A673 (cell line): ENCODE measurements around the gene PAK1IP1. TPM values are rescaled to one million over a fixed set of nuclear protein-coding genes. Genes with fewer than 3 reads are reported as not detected.

Experiments
- BruUV-seq: library from RNA; stranded (reverse); fragments of 400-500 nt; replicated peaks from 2 replicates; lab custom pipeline; 2021; lab: Mats Ljungman, UMichigan
- CTCF ChIA-PET: fragments of 300-600 bp; sonication (Branson Sonifier 250); formaldehyde crosslinking; loops from one replicate; lab custom pipeline; 2022; ENCODE audit warnings: antibody characterized with exemption; lab: Charles Lee
- POLR2A ChIA-PET: fragments of 300-600 bp; sonication (Branson Sonifier 250); formaldehyde crosslinking; loops from one replicate; lab custom pipeline; 2022; ENCODE audit warnings: antibody characterized with exemption; ENCODE audit not compliant: low non-redundant PET; lab: Charles Lee
- DNase-seq: peaks from one replicate; pipeline ENCODE4 v3.0.0-alpha.2; 2015; ENCODE audit warnings: low spot score
- H3K27ac ChIP-seq: fragments of 200-600 bp; sonication (generic); 2 replicates; pipeline ENCODE4 v1.5.1; 2016; ENCODE audit warnings: mixed run types, low read depth, mild to moderate bottlenecking, mixed read lengths, antibody characterized with exemption, low read length; ENCODE audit not compliant: poor library complexity, severe bottlenecking
- H3K27me3 ChIP-seq: fragments of 200-600 bp; sonication (generic); replicated peaks from 2 replicates; pipeline ENCODE4 v1.6.1; 2017; ENCODE audit warnings: mixed run types, low read depth, mild to moderate bottlenecking, mixed read lengths, antibody characterized with exemption, low read length; ENCODE audit not compliant: insufficient read depth, poor library complexity
- H3K36me3 ChIP-seq: fragments of 200-600 bp; sonication (generic); 2 replicates; pipeline ENCODE4 v1.6.1; 2016; ENCODE audit warnings: mixed run types, mild to moderate bottlenecking, mixed read lengths, antibody characterized with exemption, low read length; ENCODE audit not compliant: insufficient read depth, poor library complexity, severe bottlenecking
- H3K4me1 ChIP-seq: fragments of 200-600 bp; sonication (generic); 2 replicates; pipeline ENCODE4 v1.6.1; 2017; ENCODE audit warnings: mixed run types, mild to moderate bottlenecking, mixed read lengths, antibody characterized with exemption, low read length; ENCODE audit not compliant: insufficient read depth, poor library complexity, severe bottlenecking
- H3K4me3 ChIP-seq: fragments of 200-600 bp; sonication (generic); 2 replicates; pipeline ENCODE4 v1.5.1; 2016; ENCODE audit warnings: low read depth, mixed run types, mild to moderate bottlenecking, mixed read lengths, low read length; ENCODE audit not compliant: poor library complexity, severe bottlenecking
- H3K9me3 ChIP-seq: fragments of 200-600 bp; sonication (generic); 2 replicates; pipeline ENCODE4 v1.6.1; 2016; ENCODE audit warnings: mixed run types, low read depth, mild to moderate bottlenecking, mixed read lengths, antibody characterized with exemption, low read length; ENCODE audit not compliant: poor library complexity, severe bottlenecking
- CTCF ChIP-seq: fragments of 300-800, 200-600 bp; sonication (generic); conservative IDR thresholded peaks from 2 replicates; pipeline ENCODE4 v1.5.1; 2017; ENCODE audit warnings: low read depth, mild to moderate bottlenecking, antibody characterized with exemption, low read length, moderate library complexity, mixed read lengths
- EZH2 ChIP-seq: fragments of 200-600 bp; sonication (generic); IDR thresholded peaks from 2 replicates; pipeline ENCODE4 v1.6.1; 2017; ENCODE audit warnings: borderline replicate concordance, low read depth, mild to moderate bottlenecking, mixed read lengths, antibody characterized with exemption, low read length; ENCODE audit not compliant: poor library complexity, severe bottlenecking
- intact Hi-C: fragments of 100-400 bp; cut with micrococcal nuclease; formaldehyde crosslinking; loops from one replicate; pipeline ENCODE4 v1.10.0; 2022; ENCODE audit not compliant: unreplicated experiment
- total RNA-seq: library from RNA; stranded (reverse); gene quantifications from 2 replicates; pipeline ENCODE4 v1.2.3, GENCODE V29; 2021

Gene PAK1IP1
- total RNA-seq, 1 experiment from 2014 or later, result 41.6 TPM

DNA sequence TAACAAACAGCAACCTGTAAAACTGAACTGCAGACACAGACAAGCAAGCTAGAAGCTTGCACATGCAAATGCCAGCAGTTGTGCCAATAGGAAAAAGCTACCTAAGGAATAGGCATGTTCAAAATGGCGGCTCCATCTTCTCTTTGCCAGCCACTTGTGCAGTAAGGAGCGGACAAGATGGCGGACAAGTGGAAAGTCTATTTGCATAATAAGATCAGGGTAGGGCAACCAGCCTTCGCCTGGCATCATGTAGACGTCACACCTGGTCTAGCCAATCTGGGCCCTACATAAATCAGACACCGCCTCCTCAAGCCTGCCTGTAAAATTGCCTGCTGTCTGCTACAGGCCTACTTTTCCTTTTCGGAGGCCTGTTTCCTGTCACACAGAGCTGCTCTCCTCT, 18.4 kb upstream of the PAK1IP1 start:
- DNase-seq, result no peak
- BruUV-seq, result no TSS peak

DNA sequence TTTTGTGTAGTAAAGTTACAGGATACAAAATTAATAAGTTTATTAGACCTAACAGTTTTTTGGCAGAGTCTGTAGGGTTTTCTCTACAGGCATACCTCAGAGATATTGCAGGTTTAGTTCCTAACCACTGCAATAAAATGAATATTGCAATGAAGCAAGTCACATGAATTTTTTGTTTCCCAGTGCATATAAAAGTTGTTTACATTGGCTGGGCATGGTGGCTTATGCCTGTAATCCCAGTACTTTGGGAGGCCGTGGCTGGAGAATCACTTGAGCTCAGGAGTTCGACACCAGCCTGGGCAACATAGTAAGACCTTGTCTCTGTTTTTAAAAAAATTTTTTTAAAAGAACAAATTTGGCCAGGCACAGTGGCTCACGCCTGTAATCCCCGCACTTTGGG, 16.3 kb upstream of the PAK1IP1 start:
- Histone ChIP-seq H3K27me3 (peaks cover 9% of the 10 kb centered on the region), H3K9me3 (no peaks in the 10 kb centered on the region), H3K36me3 (no peaks in the 10 kb centered on the region), H3K4me3 (no peak overlapping the region), H3K27ac (no peak overlapping the region), H3K4me1 (no peaks in the 10 kb centered on the region)
- CTCF ChIA-PET, result no interaction called here
- TF ChIP-seq CTCF (no peak), EZH2 (no peak)
- BruUV-seq, result no TSS peak
- DNase-seq, result no peak
- intact Hi-C loops, result no loop called here
- POLR2A ChIA-PET, result no interaction called here

More for the DNA sequence above, 18.4 kb upstream of the PAK1IP1 start:
- ChIA-PET CTCF (no interaction called here), POLR2A (no interaction called here)
- H3K4me3 ChIP-seq, result no peak overlapping the region
- TF ChIP-seq EZH2 (no peak), CTCF (no peak)
- intact Hi-C loops, result no loop called here
- H3K27me3 ChIP-seq, result peaks cover 12% of the 10 kb centered on the region
- H3K27ac ChIP-seq, result no peak overlapping the region
- no peaks in the 10 kb centered on the region for H3K9me3 ChIP-seq
- H3K36me3 ChIP-seq, result no peaks in the 10 kb centered on the region
- H3K4me1 ChIP-seq, result no peaks in the 10 kb centered on the region

- intact Hi-C loops, result no loop called here
- H3K9me3 ChIP-seq, result no peaks in the 10 kb centered on the region
- H3K27ac ChIP-seq, result no peak overlapping the region
- H3K4me3 ChIP-seq, result no peak overlapping the region
- no peak for TF ChIP-seq EZH2
- TF ChIP-seq CTCF, result no peak
- POLR2A ChIA-PET, result no interaction called here
- no peaks in the 10 kb centered on the region for H3K4me1 ChIP-seq
- no peak for DNase-seq
- CTCF ChIA-PET, result no interaction called here
- peaks cover 36% of the 10 kb centered on the region for H3K27me3 ChIP-seq
- no TSS peak for BruUV-seq
- H3K36me3 ChIP-seq, result no peaks in the 10 kb centered on the region
Measured at GRCh38 chr6:10681795-10682194, 13.0 kb upstream of the PAK1IP1 start.
